HepG2 (cell line): ENCODE results near the gene EFNB1. TPM values are rescaled to one million over a fixed set of nuclear protein-coding genes. Genes with fewer than 3 reads are reported as not detected.
A peak's percentile ranks its signal among the peaks of the same experiment; 100 is the strongest.

Source experiments
- ATAC-seq: fragments of 200-7000 bp; cut with Tn5 transposase; 3 replicates; pipeline ENCODE4 v1.9.1; 2020; ENCODE audit warnings: mild to moderate bottlenecking, moderate library complexity
- BruUV-seq: library from RNA; stranded (reverse); fragments of 400-500 nt; replicated peaks from 2 replicates; lab custom pipeline; 2021; lab: Mats Ljungman, UMichigan
- CTCF ChIA-PET: fragments of 300-600 bp; formaldehyde crosslinking; extraction: SDS; loops from one replicate; lab custom pipeline; 2021; ENCODE audit warnings: low total read pairs, inconsistent platforms, low intra/inter-chr PET ratio; lab: Yijun Ruan, JAX
- POLR2A ChIA-PET: fragments of 350-600 bp; sonication (Branson Sonifier 250); formaldehyde crosslinking; loops from one replicate; lab custom pipeline; 2020; ENCODE audit warnings: antibody characterized with exemption, inconsistent platforms; lab: Yijun Ruan, JAX
- DNase-seq: peaks from one replicate; pipeline ENCODE4 v3.0.0-alpha.2; 2015; ENCODE audit warnings: low spot score
- FAIRE-seq: peaks from 3 replicates; lab custom pipeline; 2011; peaks lifted over from hg19 to GRCh38; lab: Jason Lieb, UNC
- H2AFZ ChIP-seq: one replicate; pipeline ENCODE4 v1.6.1; 2011; ENCODE audit warnings: low read length, inconsistent platforms
- H3K27ac ChIP-seq: fragments of 300-600 bp; 3 replicates; pipeline ENCODE4 v1.8.0; 2011; ENCODE audit warnings: mixed run types, mild to moderate bottlenecking, mixed read lengths, low read length, inconsistent platforms; ENCODE audit not compliant: insufficient read depth; ENCODE audit errors: extremely low read length
- H3K27me3 ChIP-seq, 2 experiments: fragments of 200-600 bp in 1 of 2; 2 replicates in 1 of 2; 3 replicates in 1 of 2; pipeline versions ENCODE4 v1.6.0 to v1.8.0; 2011; ENCODE audit warnings: low read length in 2 of 2, mild to moderate bottlenecking in 2 of 2, moderate library complexity in 2 of 2, inconsistent platforms in 1 of 2; ENCODE audit not compliant: insufficient read depth in 2 of 2, control insufficient read depth in 1 of 2
- H3K36me3 ChIP-seq, 2 experiments: fragments of 200-600 bp in 1 of 2; replicated peaks in 1 of 2; 2 replicates in 1 of 2; 3 replicates in 1 of 2; pipeline versions ENCODE4 v1.5.1 to v1.8.0; 2011; ENCODE audit warnings: low read length in 2 of 2, inconsistent platforms in 1 of 2; ENCODE audit not compliant: insufficient read depth in 2 of 2, control insufficient read depth in 1 of 2
- H3K4me1 ChIP-seq: 2 replicates; pipeline ENCODE4 v1.5.1; 2012; ENCODE audit warnings: low read length, inconsistent platforms; ENCODE audit not compliant: insufficient read depth
- H3K4me2 ChIP-seq: 2 replicates; pipeline ENCODE4 v1.6.0; 2011; ENCODE audit warnings: low read depth, low read length, inconsistent platforms
- H3K4me3 ChIP-seq, 3 experiments: fragments of 200-600 bp in 1 of 3; sonication (generic), shearing (Covaris generic) in 1 of 3; replicated peaks in 1 of 3; 2 replicates each; pipeline ENCODE4 v1.5.1; 2011 to 2016; ENCODE audit warnings: low read length in 3 of 3, inconsistent platforms in 2 of 3, low read depth in 2 of 3, mild to moderate bottlenecking in 2 of 3, control low read depth in 1 of 3, mixed read lengths in 1 of 3; ENCODE audit not compliant: insufficient read depth in 1 of 3
- H3K79me2 ChIP-seq: one replicate; pipeline ENCODE4 v1.6.1; 2011; ENCODE audit warnings: low read length, inconsistent platforms; ENCODE audit not compliant: insufficient read depth
- H3K9ac ChIP-seq: 2 replicates; pipeline ENCODE4 v1.6.0; 2011; ENCODE audit warnings: mild to moderate bottlenecking, low read depth, low read length, inconsistent platforms; ENCODE audit not compliant: insufficient read depth
- H3K9me3 ChIP-seq: 2 replicates; pipeline ENCODE4 v1.5.1; 2012; ENCODE audit warnings: mild to moderate bottlenecking, low read length
- H4K20me1 ChIP-seq: 2 replicates; pipeline ENCODE4 v1.6.0; 2011; ENCODE audit warnings: inconsistent platforms, mild to moderate bottlenecking, low read length, moderate library complexity; ENCODE audit not compliant: insufficient read depth
- DPF2 ChIP-seq: sonication (generic); formaldehyde crosslinking; IDR thresholded peaks from 2 replicates; pipeline ENCODE4 v1.4.0; 2020; ENCODE audit warnings: mild to moderate bottlenecking, low read depth, missing genetic modification reagents, borderline replicate concordance
- RCOR2 ChIP-seq: IDR thresholded peaks from 2 replicates; pipeline ENCODE4 v1.6.1; 2016; ENCODE audit warnings: missing biosample characterization, missing genetic modification reagents
- SRF ChIP-seq: IDR thresholded peaks from 2 replicates; pipeline ENCODE4 v1.6.1; 2011; ENCODE audit warnings: mild to moderate bottlenecking, low read depth, low read length, moderate library complexity
- ZNF263 ChIP-seq: sonication (generic); formaldehyde crosslinking; IDR thresholded peaks from 2 replicates; pipeline ENCODE4 v1.4.0; 2020; ENCODE audit warnings: missing genetic modification reagents
- WGBS: methylation state at CpG from one replicate; pipeline ENCODE4 v1.1.6; 2017; ENCODE audit warnings: low lambda C conversion rate; 5-methylcytosine and 5-hydroxymethylcytosine counted together
- in situ Hi-C: cut with HindIII; loops from 2 replicates; pipeline ENCODE4 v1.10.0; 2017; ENCODE audit warnings: low pct_unique_long_range_greater_than_20kb; ENCODE audit not compliant: extremely low pct_ligation_motif_present
- intact Hi-C: fragments of 100-400 bp; cut with micrococcal nuclease; formaldehyde crosslinking; loops from one replicate; pipeline ENCODE4 v1.10.0; 2022; ENCODE audit not compliant: unreplicated experiment
- polyA plus RNA-seq, 8 experiments: library from polyadenylated mRNA; depleted of rRNA in 3 of 8; stranded (reverse) in 7 of 8; unstranded in 1 of 8; fragments of >200 nt; fragmentation: Illumina TruSeq in 4 of 8; extraction: Trizol in 4 of 8; gene quantifications; 2 replicates each; pipeline versions ENCODE4 v1.2.1 to v1.2.3, GENCODE V29; 2011 to 2016; ENCODE audit warnings: low read depth in 4 of 8, missing spikeins in 1 of 8, mixed read lengths in 1 of 8; ENCODE audit not compliant: insufficient read depth in 1 of 8
- total RNA-seq, 5 experiments: library from RNA; depleted of rRNA; stranded (reverse); fragments of >200 nt; fragmentation: Illumina TruSeq; extraction: Trizol; gene quantifications; 2 replicates each; pipeline ENCODE4 v1.2.3, GENCODE V29; 2016; ENCODE audit warnings: low read depth in 1 of 5
- TF ChIP-seq, protein P1 (sequence below): sonication (generic); formaldehyde crosslinking; IDR thresholded peaks from 2 replicates; pipeline ENCODE4 v1.4.0; 2020; ENCODE audit warnings: missing genetic modification reagents, borderline replicate concordance
- TF ChIP-seq, protein P2 (sequence below): sonication (generic); formaldehyde crosslinking; IDR thresholded peaks from 2 replicates; pipeline ENCODE4 v1.9.0; 2021; ENCODE audit warnings: missing genetic modification reagents, borderline replicate concordance
- TF ChIP-seq, protein P3 (sequence below): sonication (generic); formaldehyde crosslinking; IDR thresholded peaks from 2 replicates; pipeline ENCODE4 v1.5.0; 2020; ENCODE audit warnings: missing genetic modification reagents
- TF ChIP-seq, protein P4 (sequence below): IDR thresholded peaks from 2 replicates; pipeline ENCODE4 v1.6.1; 2016; ENCODE audit warnings: low read depth, control low read depth

Gene EFNB1
- total and polyA plus RNA-seq, 2 of the 13 experiments (the other 11 are each of a cell fraction or from before 2014, with no cell fraction given): 4.0 to 4.1 TPM

DNA sequence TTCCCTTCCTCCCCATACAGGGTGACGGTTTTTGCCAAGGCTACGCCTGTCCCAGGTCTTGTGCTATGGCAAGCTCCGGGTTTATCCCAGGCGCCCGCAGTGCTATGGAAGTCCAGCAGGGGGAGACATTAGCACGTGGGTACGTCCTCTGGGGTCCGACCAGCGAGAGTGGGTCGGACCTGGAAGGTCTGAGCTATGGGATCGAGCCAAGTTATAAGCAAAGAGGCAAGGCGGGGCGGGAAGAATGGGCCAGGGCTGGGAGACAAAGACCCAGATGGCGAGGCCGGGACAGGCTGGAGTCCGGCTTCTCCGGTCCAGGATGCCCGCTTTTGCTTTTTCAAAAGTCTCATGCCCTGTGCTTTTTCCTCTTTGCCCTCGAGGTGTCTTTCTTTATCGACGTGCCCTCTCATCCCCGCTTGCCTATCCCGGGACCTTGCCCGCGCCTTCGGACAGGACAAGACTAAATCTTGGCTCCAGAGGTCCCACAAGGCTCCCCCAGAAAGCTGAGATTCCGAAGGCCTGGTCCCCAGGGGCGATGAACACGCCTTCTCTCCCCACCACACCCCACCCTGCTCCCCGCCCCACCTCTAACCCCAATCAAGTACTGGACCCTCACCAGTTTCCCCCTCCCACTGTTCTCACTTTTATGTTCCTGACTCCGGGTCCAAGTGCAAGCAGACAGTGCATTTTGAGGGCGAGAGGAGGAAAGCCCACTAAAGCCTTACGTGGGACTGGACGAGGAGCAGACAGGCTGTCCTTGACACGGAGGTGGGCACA, 785 bp upstream of the EFNB1 start (continued):
- TF ChIP-seq, protein P1, sequence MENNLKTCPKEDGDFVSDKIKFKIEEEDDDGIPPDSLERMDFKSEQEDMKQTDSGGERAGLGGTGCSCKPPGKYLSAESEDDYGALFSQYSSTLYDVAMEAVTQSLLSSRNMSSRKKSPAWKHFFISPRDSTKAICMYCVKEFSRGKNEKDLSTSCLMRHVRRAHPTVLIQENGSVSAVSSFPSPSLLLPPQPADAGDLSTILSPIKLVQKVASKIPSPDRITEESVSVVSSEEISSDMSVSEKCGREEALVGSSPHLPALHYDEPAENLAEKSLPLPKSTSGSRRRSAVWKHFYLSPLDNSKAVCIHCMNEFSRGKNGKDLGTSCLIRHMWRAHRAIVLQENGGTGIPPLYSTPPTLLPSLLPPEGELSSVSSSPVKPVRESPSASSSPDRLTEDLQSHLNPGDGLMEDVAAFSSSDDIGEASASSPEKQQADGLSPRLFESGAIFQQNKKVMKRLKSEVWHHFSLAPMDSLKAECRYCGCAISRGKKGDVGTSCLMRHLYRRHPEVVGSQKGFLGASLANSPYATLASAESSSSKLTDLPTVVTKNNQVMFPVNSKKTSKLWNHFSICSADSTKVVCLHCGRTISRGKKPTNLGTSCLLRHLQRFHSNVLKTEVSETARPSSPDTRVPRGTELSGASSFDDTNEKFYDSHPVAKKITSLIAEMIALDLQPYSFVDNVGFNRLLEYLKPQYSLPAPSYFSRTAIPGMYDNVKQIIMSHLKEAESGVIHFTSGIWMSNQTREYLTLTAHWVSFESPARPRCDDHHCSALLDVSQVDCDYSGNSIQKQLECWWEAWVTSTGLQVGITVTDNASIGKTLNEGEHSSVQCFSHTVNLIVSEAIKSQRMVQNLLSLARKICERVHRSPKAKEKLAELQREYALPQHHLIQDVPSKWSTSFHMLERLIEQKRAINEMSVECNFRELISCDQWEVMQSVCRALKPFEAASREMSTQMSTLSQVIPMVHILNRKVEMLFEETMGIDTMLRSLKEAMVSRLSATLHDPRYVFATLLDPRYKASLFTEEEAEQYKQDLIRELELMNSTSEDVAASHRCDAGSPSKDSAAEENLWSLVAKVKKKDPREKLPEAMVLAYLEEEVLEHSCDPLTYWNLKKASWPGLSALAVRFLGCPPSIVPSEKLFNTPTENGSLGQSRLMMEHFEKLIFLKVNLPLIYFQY (CRISPR knock-in tag): peak; percentile 72; the same call in 1 of the 2 replicates

DNA sequence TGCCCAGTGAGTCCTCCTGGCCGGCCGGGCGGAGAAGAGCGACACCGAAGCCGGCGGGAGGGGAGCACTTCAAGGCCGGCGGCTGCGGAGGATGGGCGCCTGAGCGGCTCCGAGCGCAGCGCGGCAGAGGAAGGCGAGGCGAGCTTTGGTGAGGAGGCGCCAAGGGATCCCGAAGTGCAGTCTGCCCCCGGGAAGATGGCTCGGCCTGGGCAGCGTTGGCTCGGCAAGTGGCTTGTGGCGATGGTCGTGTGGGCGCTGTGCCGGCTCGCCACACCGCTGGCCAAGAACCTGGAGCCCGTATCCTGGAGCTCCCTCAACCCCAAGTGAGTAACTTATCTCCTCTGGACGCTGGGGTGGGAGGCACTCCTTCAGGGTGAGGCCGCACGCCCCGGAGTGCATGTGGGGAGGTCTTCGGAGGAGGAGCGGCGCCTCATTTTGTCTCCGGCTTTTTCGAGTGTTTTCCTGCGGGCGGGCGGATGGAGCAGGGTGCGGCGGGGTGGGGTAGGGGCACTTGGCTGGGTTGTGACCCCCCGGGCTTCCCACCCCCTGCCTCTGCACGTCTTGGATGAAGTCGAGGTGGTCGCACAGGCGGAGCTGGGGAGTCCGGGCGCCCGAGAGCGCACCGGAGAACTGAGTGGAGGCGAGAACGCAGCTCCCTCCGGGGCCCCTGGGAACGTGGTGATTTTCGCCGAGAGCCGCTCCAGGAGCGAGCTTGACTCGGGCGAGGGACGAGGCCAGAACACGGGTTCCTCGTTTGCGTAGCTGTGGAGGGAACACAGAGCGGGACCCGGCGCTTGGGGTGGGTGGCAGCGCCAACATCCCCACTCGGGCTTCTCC, 979 bp downstream of the EFNB1 start:
- H3K79me2 ChIP-seq: no peaks in the 10 kb centered on the region
- POLR2A ChIA-PET: interaction anchor here (1.3 to 2.4 kb wide), 3 partner anchors 14 to 197 kb away, joined by 3 to 7 read pairs (median 5); no protein-coding TSS in a partner anchor
- peak; percentile 16 for ATAC-seq
- H3K36me3 ChIP-seq: no peaks in the 10 kb centered on the region
- BruUV-seq: no TSS peak
- no peaks in the 10 kb centered on the region for H4K20me1 ChIP-seq
- intact Hi-C loops (loop anchor here (2.0 kb wide), 1 partner anchor 457 kb away; no protein-coding TSS in a partner anchor), in situ Hi-C loops (loop anchor here (5.0 to 10.0 kb wide), 5 partner anchors 205 to 555 kb away; no protein-coding TSS in a partner anchor)
- DNase-seq: no peak
- CTCF ChIA-PET: no interaction called here
- no peaks in the 10 kb centered on the region for H3K27me3 ChIP-seq
- no peaks in the 10 kb centered on the region for H3K9me3 ChIP-seq
- no peak overlapping the region for H3K27ac ChIP-seq
- H2AFZ ChIP-seq: no peak overlapping the region
- FAIRE-seq: no peak
- 3% methylated on average over 9 of the region's 74 CpGs for WGBS
- H3K4me1 ChIP-seq: peaks cover 26% of the 10 kb centered on the region
- H3K9ac ChIP-seq: peak overlapping the region; percentile 46; the same call in 1 of the 2 replicates
- H3K4me3 ChIP-seq: peak overlapping the region; percentile 52 to 68 (median 63)
- H3K4me2 ChIP-seq: peak overlapping the region; percentile 73
- TF ChIP-seq, protein P2, sequence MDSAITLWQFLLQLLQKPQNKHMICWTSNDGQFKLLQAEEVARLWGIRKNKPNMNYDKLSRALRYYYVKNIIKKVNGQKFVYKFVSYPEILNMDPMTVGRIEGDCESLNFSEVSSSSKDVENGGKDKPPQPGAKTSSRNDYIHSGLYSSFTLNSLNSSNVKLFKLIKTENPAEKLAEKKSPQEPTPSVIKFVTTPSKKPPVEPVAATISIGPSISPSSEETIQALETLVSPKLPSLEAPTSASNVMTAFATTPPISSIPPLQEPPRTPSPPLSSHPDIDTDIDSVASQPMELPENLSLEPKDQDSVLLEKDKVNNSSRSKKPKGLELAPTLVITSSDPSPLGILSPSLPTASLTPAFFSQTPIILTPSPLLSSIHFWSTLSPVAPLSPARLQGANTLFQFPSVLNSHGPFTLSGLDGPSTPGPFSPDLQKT (CRISPR knock-in tag): no peak
- TF ChIP-seq ZNF263 (CRISPR knock-in tag) (peak; percentile 87), RCOR2 (CRISPR knock-in tag) (no peak), SRF (no peak), DPF2 (CRISPR knock-in tag) (no peak)
- TF ChIP-seq, protein P3, sequence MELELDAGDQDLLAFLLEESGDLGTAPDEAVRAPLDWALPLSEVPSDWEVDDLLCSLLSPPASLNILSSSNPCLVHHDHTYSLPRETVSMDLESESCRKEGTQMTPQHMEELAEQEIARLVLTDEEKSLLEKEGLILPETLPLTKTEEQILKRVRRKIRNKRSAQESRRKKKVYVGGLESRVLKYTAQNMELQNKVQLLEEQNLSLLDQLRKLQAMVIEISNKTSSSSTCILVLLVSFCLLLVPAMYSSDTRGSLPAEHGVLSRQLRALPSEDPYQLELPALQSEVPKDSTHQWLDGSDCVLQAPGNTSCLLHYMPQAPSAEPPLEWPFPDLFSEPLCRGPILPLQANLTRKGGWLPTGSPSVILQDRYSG (CRISPR knock-in tag): no peak
- TF ChIP-seq, protein P4, sequence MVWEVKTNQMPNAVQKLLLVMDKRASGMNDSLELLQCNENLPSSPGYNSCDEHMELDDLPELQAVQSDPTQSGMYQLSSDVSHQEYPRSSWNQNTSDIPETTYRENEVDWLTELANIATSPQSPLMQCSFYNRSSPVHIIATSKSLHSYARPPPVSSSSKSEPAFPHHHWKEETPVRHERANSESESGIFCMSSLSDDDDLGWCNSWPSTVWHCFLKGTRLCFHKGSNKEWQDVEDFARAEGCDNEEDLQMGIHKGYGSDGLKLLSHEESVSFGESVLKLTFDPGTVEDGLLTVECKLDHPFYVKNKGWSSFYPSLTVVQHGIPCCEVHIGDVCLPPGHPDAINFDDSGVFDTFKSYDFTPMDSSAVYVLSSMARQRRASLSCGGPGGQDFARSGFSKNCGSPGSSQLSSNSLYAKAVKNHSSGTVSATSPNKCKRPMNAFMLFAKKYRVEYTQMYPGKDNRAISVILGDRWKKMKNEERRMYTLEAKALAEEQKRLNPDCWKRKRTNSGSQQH (CRISPR knock-in tag): no peak
